Natural killer cell (primary cell): Measurements from ENCODE around the gene CASP2. TPM values are rescaled to one million over a fixed set of nuclear protein-coding genes. Genes with fewer than 3 reads are reported as not detected.
A peak's percentile ranks its signal among the peaks of the same experiment; 100 is the strongest.

Source experiments
- ATAC-seq, 3 donors: fragments of 150-1000 bp in 2 of 3; fragments of 200-7000 bp in 1 of 3; cut with Tn5 transposase; 1 replicate in 1 of 3; 2 replicates in 2 of 3; pipeline ENCODE4 v1.10.0; 2021; ENCODE audit warnings: mild to moderate bottlenecking in 2 of 3, moderate library complexity in 2 of 3
- DNase-seq, 2 donors: peaks; one replicate each; pipeline versions ENCODE4 v3.0.0 to v3.0.0-alpha.2; 2013 to 2021; ENCODE audit warnings: mixed read lengths in 1 of 2
- H3K27ac ChIP-seq: one replicate; pipeline ENCODE4 v1.5.1; 2013; ENCODE audit warnings: mild to moderate bottlenecking, low read length
- H3K27me3 ChIP-seq: one replicate; pipeline ENCODE4 v1.6.1; 2013; ENCODE audit warnings: low read length; ENCODE audit not compliant: control insufficient read depth, insufficient read depth
- H3K36me3 ChIP-seq: one replicate; pipeline ENCODE4 v1.6.1; 2013; ENCODE audit warnings: low read length; ENCODE audit not compliant: control insufficient read depth, insufficient read depth
- H3K4me1 ChIP-seq: one replicate; pipeline ENCODE4 v1.6.1; 2013; ENCODE audit warnings: low read length; ENCODE audit not compliant: control insufficient read depth, insufficient read depth
- H3K4me3 ChIP-seq: one replicate; pipeline ENCODE4 v1.5.1; 2013; ENCODE audit warnings: low read length
- H3K9me3 ChIP-seq: one replicate; pipeline ENCODE4 v1.6.1; 2013; ENCODE audit warnings: low read length; ENCODE audit not compliant: control insufficient read depth, insufficient read depth
- H3K27ac Mint-ChIP-seq, 2 donors: one replicate each; pipeline ENCODE4 v1.8.0; 2022; ENCODE audit warnings: mild to moderate bottlenecking in 2 of 2, mixed read lengths in 2 of 2, moderate library complexity in 1 of 2
- H3K27me3 Mint-ChIP-seq, 2 donors: one replicate each; pipeline ENCODE4 v1.8.0; 2022; ENCODE audit warnings: low read depth in 2 of 2, mixed read lengths in 2 of 2
- H3K36me3 Mint-ChIP-seq: one replicate; pipeline ENCODE4 v1.8.0; 2022; ENCODE audit warnings: mixed read lengths
- H3K4me1 Mint-ChIP-seq, 2 donors: one replicate each; pipeline ENCODE4 v1.8.0; 2022; ENCODE audit warnings: mixed read lengths in 2 of 2
- H3K4me3 Mint-ChIP-seq: one replicate; pipeline ENCODE4 v1.8.0; 2022; ENCODE audit warnings: mild to moderate bottlenecking, moderate library complexity, mixed read lengths
- H3K9me3 Mint-ChIP-seq, 2 donors: one replicate each; pipeline ENCODE4 v1.8.0; 2022; ENCODE audit warnings: mixed read lengths in 2 of 2
- CTCF ChIP-seq: fragments of 200-600 bp; IDR thresholded peaks from one replicate; pipeline ENCODE4 v1.8.0; 2022; ENCODE audit warnings: antibody characterized with exemption
- WGBS: methylation state at CpG from one replicate; pipeline ENCODE4 v1.1.7; 2013; ENCODE audit warnings: missing lambda C conversion rate; ENCODE audit not compliant: insufficient coverage; 5-methylcytosine and 5-hydroxymethylcytosine counted together
- intact Hi-C: fragments of 100-400 bp; cut with micrococcal nuclease; formaldehyde crosslinking; loops from one replicate; pipeline ENCODE4 v1.14.2; 2022
- total RNA-seq, 4 donors: library from RNA; stranded (reverse); fragments of 120-200 nt in 1 of 4; gene quantifications; one replicate each; pipeline versions ENCODE4 v1.2.3 to v1.2.4, GENCODE V29; 2013 to 2022

Gene CASP2
- 10 to 100 TPM; 36.7 to 60.5 (median 54.7) TPM for total RNA-seq
- total RNA-seq (2013) = 25.9 TPM

GRCh38 chr7:143287935-143288826 is at the start of gene CASP2:
TSS of gene CASP2 (plus strand) at chr7:143288351. CDS start at chr7:143288456, 105 bp downstream.
- H3K4me1 Mint-ChIP-seq = peaks cover 39 to 43% of the 10 kb centered on the region in 2 donors
- DNase-seq (peak; percentile 97 to 99), ATAC-seq (peak; percentile 95 to 99 (median 95))
- peak within 1 kb of the TSS; percentile 81 for H3K27ac ChIP-seq
- H3K27ac Mint-ChIP-seq = peak within 1 kb of the TSS; percentile 85 to 94
- TF ChIP-seq CTCF = no peak
- H3K4me3 Mint-ChIP-seq = peak within 1 kb of the TSS; percentile 97
- intact Hi-C loops = no loop called here
- peaks cover 13% of the 10 kb centered on the region for H3K36me3 ChIP-seq
- H3K9me3 Mint-ChIP-seq = no peaks in the 10 kb centered on the region
- no peaks in the 10 kb centered on the region for H3K9me3 ChIP-seq
- peak within 1 kb of the TSS; percentile 95 for H3K4me3 ChIP-seq
- no peaks in the 10 kb centered on the region for H3K27me3 ChIP-seq
- H3K27me3 Mint-ChIP-seq = no peaks in the 10 kb centered on the region
- 4% methylated on average over 84 of the region's 84 CpGs for WGBS
- H3K4me1 ChIP-seq = peaks cover 24% of the 10 kb centered on the region
- H3K36me3 Mint-ChIP-seq = peaks cover 6% of the 10 kb centered on the region

- DNase-seq = no peak
- H3K27ac ChIP-seq = no peak overlapping the region
- peaks cover 2 to 12% of the 10 kb centered on the region in 2 donors for H3K9me3 Mint-ChIP-seq
- H3K27ac Mint-ChIP-seq = no peak overlapping the region
- no peak overlapping the region for H3K4me3 Mint-ChIP-seq
- TF ChIP-seq CTCF = no peak
- no peak overlapping the region for H3K4me3 ChIP-seq
- intact Hi-C loops = loop anchor here (1.0 to 2.0 kb wide), 2 partner anchors 65 to 176 kb away; no protein-coding TSS in a partner anchor
- no peaks in the 10 kb centered on the region for H3K4me1 Mint-ChIP-seq
- no peaks in the 10 kb centered on the region for H3K9me3 ChIP-seq
- no peaks in the 10 kb centered on the region for H3K27me3 ChIP-seq
- H3K27me3 Mint-ChIP-seq = peaks cover 20 to 41% of the 10 kb centered on the region in 2 donors
- H3K36me3 Mint-ChIP-seq = peaks cover 22% of the 10 kb centered on the region
- H3K4me1 ChIP-seq = peaks cover 3% of the 10 kb centered on the region
- ATAC-seq = no peak
- H3K36me3 ChIP-seq = no peaks in the 10 kb centered on the region
Measured at GRCh38 chr7:143239813-143240212, 48.3 kb upstream of the CASP2 start.

GRCh38 chr7:143240291-143241168 is 47.6 kb upstream of the CASP2 start:
- TF ChIP-seq CTCF = peak; percentile 97
- Mint-ChIP-seq H3K4me1 (peaks cover 0 to 3% of the 10 kb centered on the region in 2 donors), H3K27me3 (peaks cover 16 to 36% of the 10 kb centered on the region in 2 donors), H3K9me3 (peaks cover 2 to 12% of the 10 kb centered on the region in 2 donors), H3K36me3 (peaks cover 19% of the 10 kb centered on the region), H3K27ac (no peak overlapping the region), H3K4me3 (no peak overlapping the region)
- 3% methylated on average over 6 of the region's 9 CpGs for WGBS
- Histone ChIP-seq H3K36me3 (no peaks in the 10 kb centered on the region), H3K27ac (no peak overlapping the region), H3K27me3 (no peaks in the 10 kb centered on the region), H3K9me3 (no peaks in the 10 kb centered on the region), H3K4me3 (no peak overlapping the region), H3K4me1 (peaks cover 3% of the 10 kb centered on the region)
- peak; percentile 37 to 88 for DNase-seq
- ATAC-seq = peak; percentile 93 to 99 (median 97)
- intact Hi-C loops = loop anchor here (1.0 to 2.0 kb wide), 2 partner anchors 64 to 176 kb away; no protein-coding TSS in a partner anchor
